HepG2 (cell line): ENCODE results near the gene JMJD6. TPM values are rescaled to one million over a fixed set of nuclear protein-coding genes. Genes with fewer than 3 reads are reported as not detected.

Experiments used
- CHD2 ChIP-seq: IDR thresholded peaks from 2 replicates; pipeline ENCODE4 v1.6.1; 2011; ENCODE audit warnings: low read depth, low read length, improper control_type of control experiment
- CREM ChIP-seq, 2 experiments: sonication (generic) in 1 of 2; formaldehyde crosslinking in 1 of 2; IDR thresholded peaks; 2 replicates each; pipeline versions ENCODE4 v1.4.0 to v1.6.1; 2016 to 2020; ENCODE audit warnings: antibody characterized with exemption in 1 of 2, mild to moderate bottlenecking in 1 of 2, missing genetic modification reagents in 1 of 2
- EEA1 ChIP-seq: sonication (generic); formaldehyde crosslinking; IDR thresholded peaks from 2 replicates; pipeline ENCODE4 v1.5.1; 2020; ENCODE audit warnings: mild to moderate bottlenecking, missing genetic modification reagents, borderline replicate concordance
- ERF ChIP-seq: IDR thresholded peaks from 2 replicates; pipeline ENCODE4 v1.6.1; 2018; ENCODE audit warnings: missing biosample characterization, missing genetic modification reagents
- GABPA ChIP-seq, 2 experiments: IDR thresholded peaks; 2 replicates each; pipeline ENCODE4 v1.6.1; 2011 to 2016; ENCODE audit warnings: low read depth in 2 of 2, low read length in 1 of 2, missing biosample characterization in 1 of 2, missing genetic modification characterization in 1 of 2
- MLX ChIP-seq: IDR thresholded peaks from 2 replicates; pipeline ENCODE4 v1.6.1; 2016
- NFIC ChIP-seq: IDR thresholded peaks from 2 replicates; pipeline ENCODE4 v1.6.1; 2012; ENCODE audit warnings: mild to moderate bottlenecking, low read length, inconsistent platforms
- PATZ1 ChIP-seq: sonication (generic); formaldehyde crosslinking; IDR thresholded peaks from 2 replicates; pipeline ENCODE4 v1.4.0; 2020; ENCODE audit warnings: missing genetic modification reagents
- PRDM15 ChIP-seq: sonication (generic); formaldehyde crosslinking; IDR thresholded peaks from 2 replicates; pipeline ENCODE4 v1.4.0; 2020; ENCODE audit warnings: missing genetic modification reagents
- RXRB ChIP-seq: IDR thresholded peaks from 2 replicates; pipeline ENCODE4 v1.6.1; 2016; ENCODE audit warnings: borderline replicate concordance, missing genetic modification reagents, missing compliant biosample characterization
- SATB2 ChIP-seq: sonication (generic); formaldehyde crosslinking; IDR thresholded peaks from 2 replicates; pipeline ENCODE4 v1.5.0; 2020; ENCODE audit warnings: missing genetic modification reagents
- SMYD3 ChIP-seq: sonication (generic); formaldehyde crosslinking; IDR thresholded peaks from 2 replicates; pipeline ENCODE4 v1.8.1; 2023; ENCODE audit warnings: mild to moderate bottlenecking, missing genetic modification reagents
- ZNF180 ChIP-seq: sonication (generic); formaldehyde crosslinking; IDR thresholded peaks from 2 replicates; pipeline ENCODE4 v1.4.0; 2020; ENCODE audit warnings: low read depth, missing genetic modification reagents, borderline replicate concordance
- ZNF576 ChIP-seq: sonication (generic); formaldehyde crosslinking; IDR thresholded peaks from 2 replicates; pipeline ENCODE4 v1.4.0; 2020; ENCODE audit warnings: mild to moderate bottlenecking, missing genetic modification reagents
- ZNF768 ChIP-seq: sonication (generic); formaldehyde crosslinking; IDR thresholded peaks from 2 replicates; pipeline ENCODE4 v1.4.0; 2020; ENCODE audit warnings: missing genetic modification reagents
- ZNF800 ChIP-seq: sonication (generic); formaldehyde crosslinking; IDR thresholded peaks from 2 replicates; pipeline ENCODE4 v1.4.0; 2020; ENCODE audit warnings: missing genetic modification reagents
- ZSCAN29 ChIP-seq: sonication (generic); formaldehyde crosslinking; conservative IDR thresholded peaks from 2 replicates; pipeline ENCODE4 v1.4.0; 2020; ENCODE audit warnings: mild to moderate bottlenecking, missing genetic modification reagents
- polyA plus RNA-seq, 8 experiments: library from polyadenylated mRNA; depleted of rRNA in 3 of 8; stranded (reverse) in 7 of 8; unstranded in 1 of 8; fragments of >200 nt; fragmentation: Illumina TruSeq in 4 of 8; extraction: Trizol in 4 of 8; gene quantifications; 2 replicates each; pipeline versions ENCODE4 v1.2.1 to v1.2.3, GENCODE V29; 2011 to 2016; ENCODE audit warnings: low read depth in 4 of 8, missing spikeins in 1 of 8, mixed read lengths in 1 of 8; ENCODE audit not compliant: insufficient read depth in 1 of 8
- total RNA-seq, 5 experiments: library from RNA; depleted of rRNA; stranded (reverse); fragments of >200 nt; fragmentation: Illumina TruSeq; extraction: Trizol; gene quantifications; 2 replicates each; pipeline ENCODE4 v1.2.3, GENCODE V29; 2016; ENCODE audit warnings: low read depth in 1 of 5
- TF ChIP-seq, protein P1 (sequence below): sonication (generic); formaldehyde crosslinking; IDR thresholded peaks from 2 replicates; pipeline ENCODE4 v1.4.0; 2020; ENCODE audit warnings: mild to moderate bottlenecking, missing genetic modification reagents

JMJD6 gene
- total and polyA plus RNA-seq, 2 of the 13 experiments (the other 11 are each of a cell fraction or from before 2014, with no cell fraction given): 33.6 to 41.0 TPM

GRCh38 chr17:76691379-76692191, 34.8 kb downstream of the JMJD6 start (continued):
- TF ChIP-seq ERF (CRISPR knock-in tag) (peak; percentile 89), SATB2 (CRISPR knock-in tag) (0 out of 2 replicates have a peak, but pooled peaks have one; percentile 48), EEA1 (peak; percentile 82; the same call in 1 of the 2 replicates), ZNF800 (CRISPR knock-in tag) (0 out of 2 replicates have a peak, but pooled peaks have one; percentile 46), PATZ1 (CRISPR knock-in tag) (peak; percentile 14; the same call in 1 of the 2 replicates), SMYD3 (peak; percentile 58; the same call in 1 of the 2 replicates), ZNF768 (CRISPR knock-in tag) (peak; percentile 94), NFIC (no peak), GABPA (IDR thresholded peaks at IDR 0.05; ENCODE audit: low read depth, low read length) (no peak), GABPA (CRISPR knock-in tag; IDR thresholded peaks at IDR 0.05; ENCODE audit: low read depth) (0 out of 2 replicates have a peak, but pooled peaks have one; percentile 3), CHD2 (no peak), RXRB (CRISPR knock-in tag) (peak; percentile 98), MLX (peak; percentile 83), ZNF180 (CRISPR knock-in tag) (0 out of 2 replicates have a peak, but pooled peaks have one; percentile 27), ZSCAN29 (CRISPR knock-in tag) (peak; percentile 81), PRDM15 (CRISPR knock-in tag) (no peak), ZNF576 (CRISPR knock-in tag) (no peak), CREM (IDR thresholded peaks at IDR 0.05) (peak; percentile 54; the same call in 1 of the 2 replicates), CREM (CRISPR knock-in tag; IDR thresholded peaks at IDR 0.05) (no peak)
- TF ChIP-seq, protein P1, sequence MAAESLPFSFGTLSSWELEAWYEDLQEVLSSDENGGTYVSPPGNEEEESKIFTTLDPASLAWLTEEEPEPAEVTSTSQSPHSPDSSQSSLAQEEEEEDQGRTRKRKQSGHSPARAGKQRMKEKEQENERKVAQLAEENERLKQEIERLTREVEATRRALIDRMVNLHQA (CRISPR knock-in tag): no peak
